RWPE2 (cell line): ENCODE results near the gene CD300LG.

Experiments
- ATAC-seq: fragments of 200-7000 bp; cut with Tn5 transposase; 3 replicates; pipeline ENCODE4 v1.9.1; 2021; ENCODE audit warnings: low read depth
- DNase-seq: peaks from one replicate; pipeline ENCODE4 v3.0.0-alpha.2; 2020; ENCODE audit warnings: low spot score
- H3K27ac ChIP-seq: fragments of 450-650 bp; 2 replicates; pipeline ENCODE4 v1.5.1; 2017; ENCODE audit warnings: mild to moderate bottlenecking; ENCODE audit not compliant: poor library complexity, severe bottlenecking
- H3K27me3 ChIP-seq: fragments of 250-450 bp; sonication (Bioruptor Pico); 2 replicates; pipeline ENCODE4 v1.5.1; 2021; ENCODE audit warnings: mild to moderate bottlenecking, moderate library complexity; ENCODE audit not compliant: insufficient read depth, poor library complexity, severe bottlenecking
- H3K36me3 ChIP-seq: fragments of 250-450 bp; sonication (Bioruptor Pico); 2 replicates; pipeline ENCODE4 v1.5.1; 2020; ENCODE audit warnings: low read depth, mild to moderate bottlenecking, moderate library complexity
- H3K4me1 ChIP-seq: fragments of 250-450 bp; sonication (Bioruptor Pico); 2 replicates; pipeline ENCODE4 v1.5.1; 2021; ENCODE audit warnings: mild to moderate bottlenecking, moderate library complexity; ENCODE audit not compliant: insufficient read depth, poor library complexity, severe bottlenecking
- H3K4me3 ChIP-seq: fragments of 250-450 bp; sonication (Bioruptor Pico); 2 replicates; pipeline ENCODE4 v1.5.1; 2021; ENCODE audit warnings: mild to moderate bottlenecking, moderate library complexity; ENCODE audit not compliant: severe bottlenecking
- H3K9me3 ChIP-seq: fragments of 250-450 bp; sonication (Bioruptor Pico); 2 replicates; pipeline ENCODE4 v1.5.1; 2021; ENCODE audit warnings: mild to moderate bottlenecking, moderate library complexity; ENCODE audit not compliant: severe bottlenecking
- TF ChIP-seq, protein P1 (sequence below): fragments of 450-650 bp; IDR thresholded peaks from one replicate; pipeline ENCODE4 v1.5.1; 2017; ENCODE audit warnings: mild to moderate bottlenecking, moderate library complexity; ENCODE audit not compliant: poor library complexity, severe bottlenecking

CD300LG gene

DNA sequence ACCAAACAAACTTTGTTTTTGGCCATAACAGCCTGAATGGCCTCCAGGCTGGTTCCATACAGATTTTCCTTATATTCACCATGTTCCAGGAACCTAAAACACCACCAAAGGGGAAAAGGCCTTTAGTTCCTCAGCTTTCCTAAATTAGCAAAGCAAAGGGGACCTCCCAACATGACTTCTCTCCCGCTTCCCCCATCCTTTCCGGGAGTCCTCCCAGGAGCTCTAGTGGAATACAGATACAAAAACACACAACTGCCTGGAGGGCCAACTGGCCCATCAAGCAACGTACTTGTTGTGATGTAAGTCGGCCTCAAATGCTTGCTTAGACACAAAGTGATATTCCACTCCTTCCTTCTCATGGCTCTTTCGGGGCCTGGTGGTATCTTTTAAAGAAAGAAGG, 36.2 kb upstream of the CD300LG start:
- Histone ChIP-seq H3K36me3 (peaks cover 33% of the 10 kb centered on the region), H3K27ac (no peak overlapping the region), H3K27me3 (no peaks in the 10 kb centered on the region), H3K4me3 (no peak overlapping the region), H3K4me1 (peaks cover 12% of the 10 kb centered on the region), H3K9me3 (no peaks in the 10 kb centered on the region)
- ATAC-seq (no peak), DNase-seq (no peak)
- TF ChIP-seq, protein P1, sequence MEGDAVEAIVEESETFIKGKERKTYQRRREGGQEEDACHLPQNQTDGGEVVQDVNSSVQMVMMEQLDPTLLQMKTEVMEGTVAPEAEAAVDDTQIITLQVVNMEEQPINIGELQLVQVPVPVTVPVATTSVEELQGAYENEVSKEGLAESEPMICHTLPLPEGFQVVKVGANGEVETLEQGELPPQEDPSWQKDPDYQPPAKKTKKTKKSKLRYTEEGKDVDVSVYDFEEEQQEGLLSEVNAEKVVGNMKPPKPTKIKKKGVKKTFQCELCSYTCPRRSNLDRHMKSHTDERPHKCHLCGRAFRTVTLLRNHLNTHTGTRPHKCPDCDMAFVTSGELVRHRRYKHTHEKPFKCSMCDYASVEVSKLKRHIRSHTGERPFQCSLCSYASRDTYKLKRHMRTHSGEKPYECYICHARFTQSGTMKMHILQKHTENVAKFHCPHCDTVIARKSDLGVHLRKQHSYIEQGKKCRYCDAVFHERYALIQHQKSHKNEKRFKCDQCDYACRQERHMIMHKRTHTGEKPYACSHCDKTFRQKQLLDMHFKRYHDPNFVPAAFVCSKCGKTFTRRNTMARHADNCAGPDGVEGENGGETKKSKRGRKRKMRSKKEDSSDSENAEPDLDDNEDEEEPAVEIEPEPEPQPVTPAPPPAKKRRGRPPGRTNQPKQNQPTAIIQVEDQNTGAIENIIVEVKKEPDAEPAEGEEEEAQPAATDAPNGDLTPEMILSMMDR: no peak

DNA sequence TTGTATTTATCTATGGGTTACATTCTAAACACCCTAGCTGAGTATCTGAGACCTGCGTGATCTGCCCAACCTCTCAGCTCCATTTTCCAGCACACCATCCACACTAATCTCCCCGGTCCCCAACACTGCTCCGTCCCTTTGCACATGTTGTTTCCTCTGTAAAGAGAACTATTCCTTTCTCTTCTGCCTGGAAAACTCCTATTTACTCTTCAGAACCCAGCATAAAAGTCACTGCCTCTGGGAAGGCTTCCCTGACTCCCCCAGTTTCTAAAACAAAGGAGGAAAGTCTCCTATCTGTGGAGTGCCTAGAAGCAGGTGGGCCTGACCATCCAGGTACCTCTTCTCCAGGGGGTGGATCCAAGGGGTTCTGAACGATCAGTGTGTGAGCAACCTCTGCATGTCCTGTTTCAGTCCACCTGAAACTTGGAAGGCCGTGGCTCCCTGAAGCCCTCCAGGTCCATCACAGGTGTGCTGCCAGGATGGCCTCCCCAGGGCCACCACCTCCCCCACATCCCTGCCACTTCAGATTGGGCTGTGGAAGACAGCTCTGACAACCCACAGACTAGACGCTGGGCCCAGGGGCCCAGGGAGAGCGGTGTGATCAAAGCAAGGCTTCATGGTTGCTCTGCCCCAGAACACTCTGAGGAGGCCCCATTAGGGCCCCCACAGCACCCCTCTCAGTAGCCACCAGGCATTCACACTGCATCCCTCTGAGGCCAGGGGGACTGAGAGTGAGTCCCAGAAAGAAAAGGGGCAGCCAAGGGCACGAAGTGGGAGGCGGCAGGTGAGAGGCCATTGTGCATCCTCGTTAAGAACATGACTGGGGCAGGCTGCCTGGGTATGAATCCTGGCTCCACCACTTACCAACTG, 34.3 kb upstream of the CD300LG start:
- Histone ChIP-seq H3K27me3 (no peaks in the 10 kb centered on the region), H3K4me1 (peaks cover 12% of the 10 kb centered on the region), H3K36me3 (peaks cover 28% of the 10 kb centered on the region), H3K9me3 (no peaks in the 10 kb centered on the region), H3K27ac (no peak overlapping the region), H3K4me3 (no peak overlapping the region)
- no peak for DNase-seq
- TF ChIP-seq, protein P1: no peak
- no peak for ATAC-seq

DNA sequence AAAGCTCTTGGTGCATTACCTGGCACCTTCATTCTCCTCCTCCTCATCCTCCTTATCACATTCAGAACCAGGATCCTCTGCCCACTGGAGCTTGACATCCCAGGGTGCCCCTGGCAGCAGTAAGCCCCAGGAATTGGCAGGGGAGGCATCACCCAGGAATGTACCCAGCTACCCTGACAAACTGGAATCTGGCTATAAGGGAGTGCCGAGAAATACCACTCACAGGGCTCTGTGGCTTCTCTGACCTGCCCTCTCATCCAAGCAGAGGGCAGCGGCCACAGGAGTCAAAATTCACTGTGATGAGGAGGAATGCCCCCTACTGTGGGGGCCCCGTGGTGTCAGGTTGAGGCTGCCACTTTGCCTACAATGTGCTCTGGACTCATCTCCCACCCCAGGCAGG, 33.6 kb upstream of the CD300LG start:
- TF ChIP-seq, protein P1: no peak
- H3K27me3 ChIP-seq: no peaks in the 10 kb centered on the region
- ATAC-seq: no peak
- no peaks in the 10 kb centered on the region for H3K9me3 ChIP-seq
- no peak overlapping the region for H3K27ac ChIP-seq
- no peak for DNase-seq
- H3K4me1 ChIP-seq: peaks cover 12% of the 10 kb centered on the region
- H3K4me3 ChIP-seq: no peak overlapping the region
- peaks cover 32% of the 10 kb centered on the region for H3K36me3 ChIP-seq

DNA sequence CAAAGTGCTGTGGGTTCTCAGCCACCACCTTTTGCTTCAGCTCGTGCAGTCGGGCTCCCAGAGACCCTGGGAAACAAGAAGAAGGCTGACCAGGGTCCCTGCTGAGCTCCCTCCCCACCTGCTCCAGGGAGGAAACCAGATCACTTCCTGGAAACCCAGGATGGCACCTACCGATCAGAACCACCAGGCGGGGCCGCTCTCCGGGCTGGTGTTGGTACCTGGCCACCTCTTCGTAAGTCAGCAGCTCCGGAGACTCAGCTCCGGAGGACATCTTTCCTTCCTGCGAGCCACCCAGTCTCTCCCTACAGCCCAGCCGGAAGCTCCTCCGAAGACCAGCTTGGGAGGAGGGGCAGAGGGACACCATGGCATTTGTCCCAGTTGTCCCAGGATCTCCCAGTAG, 33.0 kb upstream of the CD300LG start:
- no peaks in the 10 kb centered on the region for H3K9me3 ChIP-seq
- DNase-seq (no peak), ATAC-seq (no peak)
- TF ChIP-seq, protein P1: no peak
- H3K4me3 ChIP-seq: no peak overlapping the region
- peaks cover 12% of the 10 kb centered on the region for H3K4me1 ChIP-seq
- no peak overlapping the region for H3K27ac ChIP-seq
- peaks cover 32% of the 10 kb centered on the region for H3K36me3 ChIP-seq
- H3K27me3 ChIP-seq: no peaks in the 10 kb centered on the region

DNA sequence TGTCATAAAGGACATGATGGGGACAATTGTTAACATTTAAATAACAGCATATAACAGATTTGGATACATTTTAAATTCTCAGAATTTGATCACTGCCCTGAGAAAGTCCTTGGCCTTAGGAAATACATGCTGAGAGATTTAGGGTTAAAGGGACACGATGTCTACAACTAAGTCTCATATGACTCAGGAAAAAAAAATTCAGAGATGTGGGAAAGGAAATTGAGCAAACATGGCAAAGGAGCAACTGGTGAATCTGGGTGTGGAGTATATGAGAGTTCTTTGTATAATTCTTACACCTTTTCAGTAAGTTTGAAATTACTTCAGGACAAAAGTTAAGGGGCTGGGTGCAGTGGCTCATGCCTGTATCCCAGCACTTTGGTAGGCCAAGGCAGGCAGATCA, 32.3 kb upstream of the CD300LG start:
- TF ChIP-seq, protein P1: no peak
- Histone ChIP-seq H3K27ac (peak overlapping the region; percentile 31), H3K4me1 (peaks cover 12% of the 10 kb centered on the region), H3K36me3 (peaks cover 32% of the 10 kb centered on the region), H3K4me3 (no peak overlapping the region), H3K9me3 (no peaks in the 10 kb centered on the region), H3K27me3 (no peaks in the 10 kb centered on the region)
- DNase-seq: no peak
- ATAC-seq: peak; percentile 87
